H1 (cell line): Measurements from ENCODE around the gene SHC3. TPM values are rescaled to one million over a fixed set of nuclear protein-coding genes. Genes with fewer than 3 reads are reported as not detected.

Source experiments
- CTCF ChIA-PET: fragments of 300-600 bp; sonication (Branson Sonifier 250); formaldehyde crosslinking; loops from one replicate; lab custom pipeline; 2021; ENCODE audit not compliant: partially characterized antibody; lab: Charles Lee
- POLR2A ChIA-PET: fragments of 300-600 bp; sonication (Branson Sonifier 250); formaldehyde crosslinking; loops from one replicate; lab custom pipeline; 2021; ENCODE audit warnings: inconsistent platforms; ENCODE audit not compliant: partially characterized antibody; lab: Charles Lee
- DNase-seq, 2 experiments: peaks; one replicate each; pipeline versions ENCODE4 v3.0.0 to v3.0.0-alpha.2; 2010 to 2022; ENCODE audit warnings: low spot score in 2 of 2, low read depth in 1 of 2, mixed read lengths in 1 of 2
- FAIRE-seq: peaks from 2 replicates; lab custom pipeline; 2011; peaks lifted over from hg19 to GRCh38; lab: Jason Lieb, UNC
- H2AFZ ChIP-seq: 2 replicates; pipeline ENCODE4 v1.8.1; 2012; ENCODE audit warnings: low read length, inconsistent platforms
- H2AK5ac ChIP-seq: 2 replicates; pipeline ENCODE4 v1.6.1; 2013; ENCODE audit warnings: low read depth, low read length
- H2BK120ac ChIP-seq: replicated peaks from 2 replicates; pipeline ENCODE3; 2013; ENCODE audit warnings: low read depth, low read length, inconsistent platforms
- H2BK12ac ChIP-seq: 2 replicates; pipeline ENCODE4 v1.6.1; 2013; ENCODE audit warnings: low read depth, low read length
- H2BK15ac ChIP-seq: 2 replicates; pipeline ENCODE4 v1.6.1; 2013; ENCODE audit warnings: low read length
- H2BK20ac ChIP-seq: 2 replicates; pipeline ENCODE4 v1.6.1; 2013; ENCODE audit warnings: low read length
- H2BK5ac ChIP-seq: 2 replicates; pipeline ENCODE4 v1.6.1; 2013; ENCODE audit warnings: low read depth, low read length
- H3K14ac ChIP-seq: 2 replicates; pipeline ENCODE4 v1.6.1; 2013; ENCODE audit warnings: inconsistent platforms; ENCODE audit not compliant: insufficient read length
- H3K18ac ChIP-seq: 2 replicates; pipeline ENCODE4 v1.6.1; 2013; ENCODE audit warnings: low read length; ENCODE audit errors: extremely low read depth
- H3K23ac ChIP-seq: 2 replicates; pipeline ENCODE4 v1.6.1; 2013; ENCODE audit warnings: inconsistent platforms; ENCODE audit not compliant: insufficient read length
- H3K23me2 ChIP-seq: 2 replicates; pipeline ENCODE4 v1.6.1; 2013; ENCODE audit warnings: low read depth, low read length
- H3K27ac ChIP-seq: 2 replicates; pipeline ENCODE4 v1.6.1; 2011; ENCODE audit warnings: low read depth, low read length, inconsistent platforms
- H3K27me3 ChIP-seq, 4 experiments: replicated peaks in 1 of 4; 1 replicate in 1 of 4; 2 replicates in 3 of 4; pipeline versions ENCODE4 v1.6.1 to v1.8.1; 2011 to 2013; ENCODE audit warnings: low read length in 3 of 4, mild to moderate bottlenecking in 3 of 4, inconsistent platforms in 2 of 4, mixed read lengths in 2 of 4, moderate library complexity in 1 of 4; ENCODE audit not compliant: control insufficient read depth in 3 of 4, insufficient read depth in 3 of 4; ENCODE audit errors: extremely low read depth in 1 of 4
- H3K36me3 ChIP-seq, 4 experiments: 2 replicates each; pipeline versions ENCODE4 v1.6.1 to v1.8.1; 2011 to 2013; ENCODE audit warnings: mild to moderate bottlenecking in 4 of 4, low read length in 3 of 4, moderate library complexity in 2 of 4, control low read depth in 1 of 4, inconsistent platforms in 1 of 4; ENCODE audit not compliant: insufficient read depth in 4 of 4, control insufficient read depth in 2 of 4
- H3K4ac ChIP-seq: replicated peaks from 2 replicates; pipeline ENCODE3; 2013; ENCODE audit warnings: low read length, low read depth, mixed read lengths, inconsistent platforms; ENCODE audit not compliant: insufficient read length
- H3K4me1 ChIP-seq, 4 experiments: replicated peaks in 1 of 4; 1 replicate in 1 of 4; 2 replicates in 3 of 4; pipeline versions ENCODE4 v1.6.1 to v1.8.1; 2011 to 2013; ENCODE audit warnings: low read length in 3 of 4, inconsistent platforms in 2 of 4, mixed read lengths in 1 of 4; ENCODE audit not compliant: insufficient read depth in 4 of 4, control insufficient read depth in 3 of 4
- H3K4me2 ChIP-seq, 2 experiments: 2 replicates each; pipeline versions ENCODE4 v1.6.1 to v1.8.1; 2011 to 2013; ENCODE audit warnings: low read depth in 2 of 2, low read length in 2 of 2, control low read depth in 1 of 2, inconsistent platforms in 1 of 2, mild to moderate bottlenecking in 1 of 2; ENCODE audit not compliant: insufficient read depth in 1 of 2
- H3K4me3 ChIP-seq, 4 experiments: fragments of 200-600, 300-600 bp in 1 of 4; sonication (generic), shearing (Covaris generic), sonication (Bioruptor Twin) in 1 of 4; 2 replicates each; pipeline versions ENCODE4 v1.5.1 to v1.8.1; 2011 to 2016; ENCODE audit warnings: low read length in 4 of 4, low read depth in 3 of 4, control low read depth in 2 of 4, inconsistent platforms in 2 of 4, mild to moderate bottlenecking in 2 of 4, mixed read lengths in 1 of 4, moderate library complexity in 1 of 4; ENCODE audit not compliant: insufficient read depth in 2 of 4; ENCODE audit errors: extremely low read depth in 1 of 4
- H3K56ac ChIP-seq: replicated peaks from 2 replicates; pipeline ENCODE3; 2013; ENCODE audit warnings: low read depth, mild to moderate bottlenecking, mixed read lengths, low read length, inconsistent platforms; ENCODE audit not compliant: insufficient read length
- H3K79me1 ChIP-seq: 2 replicates; pipeline ENCODE4 v1.6.1; 2013; ENCODE audit warnings: low read depth, low read length, control low read depth
- H3K79me2 ChIP-seq, 2 experiments: 2 replicates each; pipeline versions ENCODE4 v1.6.1 to v1.8.1; 2012 to 2013; ENCODE audit warnings: low read length in 2 of 2, mild to moderate bottlenecking in 2 of 2, inconsistent platforms in 1 of 2; ENCODE audit not compliant: insufficient read depth in 2 of 2, control insufficient read depth in 1 of 2
- H3K9ac ChIP-seq, 4 experiments: replicated peaks in 1 of 4; 1 replicate in 1 of 4; 2 replicates in 3 of 4; pipeline versions ENCODE4 v1.6.1 to v1.8.1; 2011 to 2013; ENCODE audit warnings: low read depth in 3 of 4, low read length in 3 of 4, control low read depth in 2 of 4, mild to moderate bottlenecking in 2 of 4, moderate library complexity in 2 of 4, inconsistent platforms in 1 of 4; ENCODE audit errors: extremely low read depth in 1 of 4
- H3K9me3 ChIP-seq, 2 experiments: 2 replicates each; pipeline versions ENCODE4 v1.6.1 to v1.8.1; 2012 to 2013; ENCODE audit warnings: mild to moderate bottlenecking in 2 of 2, moderate library complexity in 2 of 2, control low read depth in 1 of 2, inconsistent platforms in 1 of 2, low read depth in 1 of 2, low read length in 1 of 2, mixed read lengths in 1 of 2; ENCODE audit not compliant: insufficient read depth in 2 of 2
- H4K20me1 ChIP-seq, 2 experiments: replicated peaks in 1 of 2; 2 replicates each; pipeline versions ENCODE3 to v1.8.1; 2011 to 2013; ENCODE audit warnings: inconsistent platforms in 2 of 2, low read length in 2 of 2, mild to moderate bottlenecking in 1 of 2; ENCODE audit not compliant: insufficient read depth in 2 of 2, control insufficient read depth in 1 of 2
- H4K5ac ChIP-seq: 2 replicates; pipeline ENCODE4 v1.6.1; 2013; ENCODE audit warnings: low read length, low read depth, mixed read lengths, inconsistent platforms; ENCODE audit not compliant: insufficient read length
- H4K8ac ChIP-seq: 2 replicates; pipeline ENCODE4 v1.8.0; 2013; ENCODE audit warnings: mild to moderate bottlenecking, moderate library complexity, low read length, inconsistent platforms; ENCODE audit not compliant: insufficient read depth; ENCODE audit errors: extremely low read depth
- H4K91ac ChIP-seq: replicated peaks from 2 replicates; pipeline ENCODE3; 2013; ENCODE audit warnings: low read length, mixed read lengths, inconsistent platforms; ENCODE audit not compliant: insufficient read length
- CTCF ChIP-seq, 3 experiments: IDR thresholded peaks; 1 replicate in 2 of 3; 2 replicates in 1 of 3; pipeline versions ENCODE4 v1.5.1 to v1.6.1; 2011; ENCODE audit warnings: low read length in 3 of 3, mild to moderate bottlenecking in 3 of 3, inconsistent platforms in 2 of 3, low read depth in 1 of 3, moderate library complexity in 1 of 3; ENCODE audit not compliant: insufficient read depth in 1 of 3; ENCODE audit errors: control extremely low read depth in 1 of 3
- HDAC6 ChIP-seq: IDR thresholded peaks from one replicate; pipeline ENCODE4 v1.7.1; 2012; ENCODE audit warnings: low read depth, mild to moderate bottlenecking, inconsistent platforms, low read length, moderate library complexity
- RAD21 ChIP-seq, 2 experiments: IDR thresholded peaks in 1 of 2; conservative IDR thresholded peaks in 1 of 2; 2 replicates each; pipeline ENCODE4 v1.6.1; 2011; ENCODE audit warnings: low read depth in 2 of 2, low read length in 2 of 2, improper control_type of control experiment in 1 of 2, inconsistent platforms in 1 of 2, mild to moderate bottlenecking in 1 of 2, moderate library complexity in 1 of 2
- TAF7 ChIP-seq: optimal IDR thresholded peaks from 2 replicates; pipeline ENCODE3; 2011; ENCODE audit warnings: low read depth, mild to moderate bottlenecking, inconsistent platforms, low read length, moderate library complexity, borderline replicate concordance
- WGBS, 2 experiments: shearing (Covaris generic) in 1 of 2; methylation state at CpG; one replicate each; pipeline versions ENCODE4 v1.1.6 to v1.1.7; 2013 to 2015; ENCODE audit warnings: low lambda C conversion rate in 2 of 2, mixed read lengths in 2 of 2, inconsistent platforms in 1 of 2, low coverage in 1 of 2, missing lambda C conversion rate in 1 of 2; ENCODE audit not compliant: insufficient replicate concordance in 2 of 2, insufficient coverage in 1 of 2, insufficient read length in 1 of 2; ENCODE audit errors: extremely low coverage in 1 of 2, missing lambda C conversion rate in 1 of 2; 5-methylcytosine and 5-hydroxymethylcytosine counted together
- polyA plus RNA-seq, 7 experiments: library from polyadenylated mRNA; depleted of rRNA in 3 of 7; stranded (reverse) in 5 of 7; unstranded in 2 of 7; fragments of >200 nt in 5 of 7; fragments of 200-250 nt in 2 of 7; gene quantifications; 1 replicate in 5 of 7; 2 replicates in 1 of 7; 4 replicates in 1 of 7; pipeline versions ENCODE4 v1.2.1 to v1.2.3, GENCODE V29; 2011 to 2013; ENCODE audit warnings: missing spikeins in 2 of 7, mixed read lengths in 2 of 7
- total RNA-seq: library from RNA; stranded (reverse); fragmentation: NEBNext Ultra II Directional; extraction: Animal tissue kit (Norgen Biotek cat#: 25700); gene quantifications from 2 replicates; pipeline ENCODE4 v1.2.1, GENCODE V29; 2021

The SHC3 gene
- total and polyA plus RNA-seq, 2 of the 8 experiments (the other 6 are each of a cell fraction or from before 2014, with no cell fraction given) = 1.4 to 7.1 TPM

- Histone ChIP-seq H3K27me3 (peaks cover 0 to 3% (median 0%) of the 10 kb centered on the region in 4 experiments; a peak in 1 of 7 replicates), H2AK5ac (no peak overlapping the region), H2BK5ac (no peak overlapping the region), H3K23ac (no peak overlapping the region), H3K18ac (no peak overlapping the region; the same call in 1 of the 2 replicates), H3K56ac (no peak overlapping the region), H3K27ac (no peak overlapping the region), H4K91ac (peak overlapping the region; percentile 15), H3K4me3 (no peak overlapping the region), H3K36me3 (peaks cover 0 to 2% (median 0%) of the 10 kb centered on the region in 4 experiments; a peak in 1 of 8 replicates), H3K4me1 (peaks cover 0 to 7% (median 4%) of the 10 kb centered on the region in 4 experiments; a peak in 3 of 7 replicates), H2BK20ac (no peak overlapping the region), H4K20me1 (peaks cover 0 to 12% of the 10 kb centered on the region in 2 experiments), H4K8ac (no peak overlapping the region), H4K5ac (no peak overlapping the region), H3K9me3 (no peaks in the 10 kb centered on the region; a peak in 1 of 4 replicates), H2AFZ (0 out of 2 replicates have a peak overlapping the region, but pooled peaks have one; percentile 9), H3K23me2 (peaks cover 12% of the 10 kb centered on the region), H3K79me1 (no peaks in the 10 kb centered on the region), H3K79me2 (peaks cover 0 to 5% of the 10 kb centered on the region in 2 experiments; a peak in 2 of 4 replicates), H2BK12ac (no peak overlapping the region), H3K9ac (no peak overlapping the region), H2BK15ac (no peak overlapping the region), H3K4ac (no peak overlapping the region), H3K4me2 (no peak overlapping the region), H2BK120ac (no peak overlapping the region), H3K14ac (no peak overlapping the region)
- 86% methylated on average over 23 of the region's 23 CpGs; no CpG with 5 or more reads in 1 of the 2 experiments for WGBS, 2 experiments
- no peak for FAIRE-seq
- ChIA-PET POLR2A (no interaction called here), CTCF (interaction anchor here (0.5 to 1.1 kb wide), 4 partner anchors 14 to 371 kb away, joined by 3 to 4 read pairs (median 3); no protein-coding TSS in a partner anchor)
- no peak for DNase-seq
- TF ChIP-seq TAF7 (no peak), RAD21 (IDR thresholded peaks at IDR 0.05 in 1 of 2, conservative IDR thresholded peaks at IDR 0.05 in 1 of 2; ENCODE audit: low read depth in 2 of 2, low read length in 2 of 2) (peak in 1 of 2 experiments; percentile 17; a peak in 1 of 4 replicates), CTCF (IDR thresholded peaks at IDR 0.05; ENCODE audit: control extremely low read depth in 1 of 3, insufficient read depth in 1 of 3, low read depth in 1 of 3, low read length in 3 of 3) (peak in 1 of 3 experiments; percentile 19; a peak in 2 of 4 replicates), HDAC6 (no peak)
Observed at GRCh38 chr9:88971131-88971960, 207.3 kb downstream of the SHC3 start.
